ENCODE data around the gene KMT2C. TPM values are rescaled to one million over a fixed set of nuclear protein-coding genes. Genes with fewer than 3 reads are reported as not detected.

KMT2C gene
- total and polyA plus RNA-seq, 2 experiments from 2014 or later: 21.9 to 47.7 TPM

DNA sequence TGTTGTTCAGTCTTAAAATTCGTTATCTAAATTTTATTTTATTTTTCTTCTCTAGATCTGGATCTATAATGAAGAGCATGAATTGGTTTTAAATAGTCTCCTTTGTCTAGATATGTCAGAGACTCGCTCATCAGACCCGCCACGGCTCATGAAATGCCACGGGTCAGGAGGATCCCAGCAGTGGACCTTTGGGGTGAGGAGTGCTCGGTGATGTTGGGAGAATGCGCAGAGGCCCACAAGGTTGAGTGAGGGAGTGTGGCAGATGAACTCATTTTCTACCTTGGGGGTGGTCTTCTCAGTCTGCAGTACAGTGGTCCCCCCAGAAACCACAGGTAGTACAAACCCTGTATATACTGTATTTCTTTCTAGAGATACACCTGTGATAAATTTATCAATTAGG, 315.0 kb downstream of the KMT2C start:
- H3K9me3 ChIP-seq (ENCODE audit: low read depth): no peaks in the 10 kb centered on the region
- TF ChIP-seq EZH2phosphoT487 (IDR thresholded peaks at IDR 0.05; ENCODE audit: low read depth, severe bottlenecking, unreplicated experiment): no peak
- no peak overlapping the region for H3K27ac ChIP-seq
- H4K20me1 ChIP-seq (ENCODE audit: insufficient read depth, poor library complexity, severe bottlenecking): no peaks in the 10 kb centered on the region
- H3K4me3 ChIP-seq: no peak overlapping the region
- no peaks in the 10 kb centered on the region for H3K9me2 ChIP-seq (replicated peaks; ENCODE audit: insufficient read depth)
- H2AFZ ChIP-seq: no peak overlapping the region
- peaks cover 3% of the 10 kb centered on the region for H3K36me3 ChIP-seq (replicated peaks; ENCODE audit: insufficient read depth, low read depth)
- 100% methylated on average over 7 of the region's 7 CpGs for WGBS (ENCODE audit: low lambda C conversion rate, missing lambda C conversion rate)
- H3K4me1 ChIP-seq (ENCODE audit: insufficient read depth): no peaks in the 10 kb centered on the region
- no peaks in the 10 kb centered on the region for H3K27me3 ChIP-seq
- no peak for DNase-seq (ENCODE audit: low spot score)
- no peak overlapping the region for H3K4me2 ChIP-seq
- no peaks in the 10 kb centered on the region for H3K79me2 ChIP-seq

GRCh38 chr7:152120210-152120609, 315.6 kb downstream of the KMT2C start:
- H3K27me3 ChIP-seq: no peaks in the 10 kb centered on the region
- peaks cover 3% of the 10 kb centered on the region for H3K36me3 ChIP-seq (replicated peaks; ENCODE audit: insufficient read depth, low read depth)
- H3K79me2 ChIP-seq: no peaks in the 10 kb centered on the region
- no peak overlapping the region for H3K4me3 ChIP-seq
- H3K4me2 ChIP-seq: no peak overlapping the region
- no peaks in the 10 kb centered on the region for H3K9me3 ChIP-seq (ENCODE audit: low read depth)
- no peak for TF ChIP-seq EZH2 (IDR thresholded peaks at IDR 0.05; ENCODE audit: borderline replicate concordance)
- TF ChIP-seq EZH2phosphoT487 (IDR thresholded peaks at IDR 0.05; ENCODE audit: low read depth, severe bottlenecking, unreplicated experiment): no peak
- no peak for TF ChIP-seq CTCF (IDR thresholded peaks at IDR 0.05; ENCODE audit: poor library complexity)
- DNase-seq (ENCODE audit: low spot score): no peak
- no peak overlapping the region for H2AFZ ChIP-seq
- H3K27ac ChIP-seq: no peak overlapping the region
- H4K20me1 ChIP-seq (ENCODE audit: insufficient read depth, poor library complexity, severe bottlenecking): no peaks in the 10 kb centered on the region
- 98% methylated on average over 6 of the region's 6 CpGs for WGBS (ENCODE audit: low lambda C conversion rate, missing lambda C conversion rate)
- H3K9me2 ChIP-seq (replicated peaks; ENCODE audit: insufficient read depth): no peaks in the 10 kb centered on the region
- no peaks in the 10 kb centered on the region for H3K4me1 ChIP-seq (ENCODE audit: insufficient read depth)

DNA sequence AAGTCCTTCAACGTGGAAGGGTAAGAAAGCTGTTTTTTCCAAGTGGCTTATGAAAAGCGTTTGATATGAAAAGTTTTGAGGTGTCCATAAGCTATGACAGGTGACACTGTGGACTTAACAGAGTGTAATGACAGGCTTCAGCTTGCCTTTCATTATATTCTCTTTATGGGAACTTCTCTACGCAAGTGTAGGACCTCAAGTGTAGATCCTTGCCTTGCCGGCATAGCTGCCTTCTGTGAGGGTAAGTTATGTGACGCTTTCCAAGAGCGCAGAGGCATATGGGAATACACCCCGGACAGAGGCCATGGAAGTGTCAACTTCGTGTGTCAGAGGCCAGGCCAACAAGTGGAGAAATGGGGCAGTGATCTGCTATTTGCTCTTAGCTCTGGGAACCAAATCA, 318.4 kb downstream of the KMT2C start:
- Histone ChIP-seq H2AFZ (no peak overlapping the region), H3K36me3 (replicated peaks; ENCODE audit: insufficient read depth, low read depth) (peaks cover 3% of the 10 kb centered on the region), H3K4me3 (no peak overlapping the region), H3K27ac (no peak overlapping the region), H3K79me2 (no peaks in the 10 kb centered on the region), H3K9me3 (ENCODE audit: low read depth) (no peaks in the 10 kb centered on the region), H3K4me1 (ENCODE audit: insufficient read depth) (no peaks in the 10 kb centered on the region), H3K4me2 (no peak overlapping the region), H3K9me2 (replicated peaks; ENCODE audit: insufficient read depth) (no peaks in the 10 kb centered on the region), H4K20me1 (ENCODE audit: insufficient read depth, poor library complexity, severe bottlenecking) (no peaks in the 10 kb centered on the region), H3K27me3 (no peaks in the 10 kb centered on the region)
- TF ChIP-seq EZH2 (IDR thresholded peaks at IDR 0.05; ENCODE audit: borderline replicate concordance) (no peak), EZH2phosphoT487 (IDR thresholded peaks at IDR 0.05; ENCODE audit: low read depth, severe bottlenecking, unreplicated experiment) (no peak), CTCF (IDR thresholded peaks at IDR 0.05; ENCODE audit: poor library complexity) (no peak)
- DNase-seq (ENCODE audit: low spot score): no peak
- WGBS (ENCODE audit: low lambda C conversion rate, missing lambda C conversion rate): 94% methylated on average over 8 of the region's 8 CpGs

DNA sequence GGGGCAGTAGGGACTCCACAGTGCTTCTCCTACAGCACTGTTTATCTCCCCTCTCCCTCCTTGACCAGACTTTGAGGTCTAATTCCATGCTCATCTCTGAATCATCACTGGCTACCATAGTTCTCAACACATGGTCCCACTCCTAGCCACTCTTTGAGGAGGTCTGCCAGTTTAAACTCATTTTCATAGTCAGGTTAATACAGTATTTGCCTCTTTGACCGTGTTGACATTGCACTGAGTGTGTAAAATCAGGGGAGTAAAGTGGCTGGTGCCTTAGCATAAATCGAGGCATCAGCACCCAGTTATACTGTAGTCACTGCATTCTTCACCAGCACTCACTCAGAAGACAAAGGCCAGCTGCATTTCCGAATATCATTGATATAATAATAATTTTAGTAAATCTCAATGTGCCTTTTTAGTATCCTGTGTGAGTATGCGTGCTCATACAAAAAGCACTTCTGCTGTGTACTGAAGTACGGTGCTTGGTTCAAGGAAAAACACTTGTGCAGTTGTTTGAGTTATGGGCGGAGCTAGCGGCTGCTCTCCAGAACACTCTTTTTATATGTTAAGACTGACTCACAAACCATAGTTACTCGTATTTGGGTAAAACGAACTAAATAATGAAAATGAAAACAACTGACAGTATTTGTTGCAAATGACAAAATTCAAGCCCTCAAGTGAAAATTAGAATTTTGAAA, 320.6 kb downstream of the KMT2C start:
- Histone ChIP-seq H3K9me3 (ENCODE audit: low read depth) (no peaks in the 10 kb centered on the region), H3K4me1 (ENCODE audit: insufficient read depth) (no peaks in the 10 kb centered on the region), H2AFZ (no peak overlapping the region), H3K9me2 (replicated peaks; ENCODE audit: insufficient read depth) (no peaks in the 10 kb centered on the region), H3K79me2 (no peaks in the 10 kb centered on the region), H3K27me3 (no peaks in the 10 kb centered on the region), H3K36me3 (replicated peaks; ENCODE audit: insufficient read depth, low read depth) (no peaks in the 10 kb centered on the region), H3K4me3 (no peak overlapping the region), H3K4me2 (no peak overlapping the region), H4K20me1 (ENCODE audit: insufficient read depth, poor library complexity, severe bottlenecking) (no peaks in the 10 kb centered on the region), H3K27ac (no peak overlapping the region)
- TF ChIP-seq EZH2phosphoT487 (IDR thresholded peaks at IDR 0.05; ENCODE audit: low read depth, severe bottlenecking, unreplicated experiment) (no peak), EZH2 (IDR thresholded peaks at IDR 0.05; ENCODE audit: borderline replicate concordance) (no peak), CTCF (IDR thresholded peaks at IDR 0.05; ENCODE audit: poor library complexity) (no peak)
- 94% methylated on average over 9 of the region's 9 CpGs for WGBS (ENCODE audit: low lambda C conversion rate, missing lambda C conversion rate)
- no peak for DNase-seq (ENCODE audit: low spot score)
